ENCODE measurements around the gene ZNF282. TPM values are rescaled to one million over a fixed set of nuclear protein-coding genes. Genes with fewer than 3 reads are reported as not detected.
"Not testable (repeated sequence)": the region's sequence is repeated elsewhere in the genome, so short reads cannot be mapped to it uniquely, and the experiment has no call there.

ZNF282 gene
- total RNA-seq, 2 donors from 2014 or later: 14.6 to 24.4 TPM

- DNase-seq: no peak
- H3K9me3 ChIP-seq (ENCODE audit: control insufficient read depth, low read length, poor library complexity, severe bottlenecking): no peaks in the 10 kb centered on the region
- Mint-ChIP-seq H3K27me3 (no peaks in the 10 kb centered on the region), H3K27ac (no peak overlapping the region), H3K4me3 (no peak overlapping the region), H3K4me1 (peaks cover 15% of the 10 kb centered on the region), H3K36me3 (ENCODE audit: low read depth) (peaks cover 2% of the 10 kb centered on the region)
- ATAC-seq: no peak
These were observed 61.8 kb downstream of the ZNF282 start for GRCh38 chr7:149257146-149257545.

- no peaks in the 10 kb centered on the region for H3K9me3 ChIP-seq (ENCODE audit: control insufficient read depth, low read length, poor library complexity, severe bottlenecking)
- H3K4me1 Mint-ChIP-seq: peaks cover 25% of the 10 kb centered on the region
- no peak for ATAC-seq
- H3K4me3 Mint-ChIP-seq: peak overlapping the region; percentile 88
- DNase-seq: no peak
- no peaks in the 10 kb centered on the region for H3K36me3 Mint-ChIP-seq (ENCODE audit: low read depth)
- peak overlapping the region; percentile 89 for H3K27ac Mint-ChIP-seq
- H3K27me3 Mint-ChIP-seq: no peaks in the 10 kb centered on the region
These were observed 66.0 kb downstream of the ZNF282 start for GRCh38 chr7:149261316-149261828.

GRCh38 chr7:149261829-149262617 lies 66.7 kb downstream of the ZNF282 start, which contains the start of gene ZNF783:
Gene ZNF783 (plus strand): TSS chr7:149262196. CDS start chr7:149262334, 138 bp downstream.
- no peaks in the 10 kb centered on the region for H3K27me3 Mint-ChIP-seq
- DNase-seq (peak; percentile 81 to 83 (median 81)), ATAC-seq (peak; percentile 93)
- peak within 1 kb of the TSS; percentile 89 for H3K27ac Mint-ChIP-seq
- H3K4me1 Mint-ChIP-seq: peaks cover 24% of the 10 kb centered on the region
- no peaks in the 10 kb centered on the region for H3K36me3 Mint-ChIP-seq (ENCODE audit: low read depth)
- H3K9me3 ChIP-seq (ENCODE audit: control insufficient read depth, low read length, poor library complexity, severe bottlenecking): no peaks in the 10 kb centered on the region
- peak within 1 kb of the TSS; percentile 88 for H3K4me3 Mint-ChIP-seq

GRCh38 chr7:149266451-149266850 lies 71.1 kb downstream of the ZNF282 start:
- peaks cover 11% of the 10 kb centered on the region for H3K36me3 Mint-ChIP-seq (ENCODE audit: low read depth)
- H3K9me3 ChIP-seq (ENCODE audit: control insufficient read depth, low read length, poor library complexity, severe bottlenecking): no peaks in the 10 kb centered on the region
- no peak overlapping the region for H3K27ac Mint-ChIP-seq
- H3K4me1 Mint-ChIP-seq: peaks cover 17% of the 10 kb centered on the region
- ATAC-seq: no peak
- DNase-seq: no peak
- H3K4me3 Mint-ChIP-seq: no peak overlapping the region
- H3K27me3 Mint-ChIP-seq: no peaks in the 10 kb centered on the region

GRCh38 chr7:149267733-149268132 lies 72.4 kb downstream of the ZNF282 start:
- H3K9me3 ChIP-seq (ENCODE audit: control insufficient read depth, low read length, poor library complexity, severe bottlenecking): no peaks in the 10 kb centered on the region
- H3K27ac Mint-ChIP-seq: no peak overlapping the region
- no peak overlapping the region for H3K4me3 Mint-ChIP-seq
- no peak for DNase-seq
- peaks cover 15% of the 10 kb centered on the region for H3K4me1 Mint-ChIP-seq
- no peak for ATAC-seq
- H3K36me3 Mint-ChIP-seq (ENCODE audit: low read depth): peaks cover 11% of the 10 kb centered on the region
- no peaks in the 10 kb centered on the region for H3K27me3 Mint-ChIP-seq

GRCh38 chr7:149274424-149274823 lies 79.1 kb downstream of the ZNF282 start:
- DNase-seq; H3K36me3 Mint-ChIP-seq (ENCODE audit: low read depth); H3K4me3 Mint-ChIP-seq; H3K4me1 Mint-ChIP-seq; ATAC-seq; H3K9me3 ChIP-seq (ENCODE audit: control insufficient read depth, low read length, poor library complexity, severe bottlenecking); H3K27me3 Mint-ChIP-seq: not testable (repeated sequence)
- H3K27ac Mint-ChIP-seq: peak overlapping the region; percentile 67

Other genes starting within 250 kb of the ZNF282 start
- gene PDIA4, start 167.0 kb upstream of the ZNF282 start, total RNA-seq: 10 to 100 TPM; 42.4 to 49.8 TPM
- gene ZNF786, start 104.8 kb upstream of the ZNF282 start, total RNA-seq: 1 to 10 TPM; 2.8 to 4.4 TPM
- under 1 TPM; 0.23 to 0.87 TPM for gene ZNF425, start 69.2 kb upstream of the ZNF282 start, total RNA-seq
- gene ZNF398, start 48.1 kb upstream of the ZNF282 start, total RNA-seq: 10 to 100 TPM; 17.2 to 19.7 TPM
- gene ZNF212, start 44.1 kb downstream of the ZNF282 start, total RNA-seq: 10 to 100 TPM; 12.1 to 15.3 TPM
- 10 to 100 TPM; 29.0 to 31.4 TPM for gene ZNF783, start 66.7 kb downstream of the ZNF282 start, total RNA-seq

Measured in T-helper 17 cell (primary cell).